Measurements from ENCODE around the gene CPNE5.

- TF ChIP-seq CTCF (conservative IDR thresholded peaks at IDR 0.05 in 1 of 2, IDR thresholded peaks at IDR 0.05 in 1 of 2; ENCODE audit: low read depth in 1 of 2, low read length in 2 of 2) (no peak), EZH2 (IDR thresholded peaks at IDR 0.05; ENCODE audit: low read length, missing control alignments) (no peak)
Measured at GRCh38 chr6:36716476-36717093, 122.7 kb downstream of the CPNE5 start.
